Thyroid gland (tissue), 4 donors: ENCODE measurements around the gene PIK3R4. TPM values are rescaled to one million over a fixed set of nuclear protein-coding genes. Genes with fewer than 3 reads are reported as not detected.
A peak's percentile ranks its signal among the peaks of the same experiment; 100 is the strongest.

ENCODE experiments used
- DNase-seq, 2 donors: peaks; one replicate each; pipeline ENCODE4 v3.0.0-alpha.2; 2019
- H3K27ac ChIP-seq, 3 donors: fragments of 200-600 bp; sonication (generic); 1 replicate in 2 of 3; 2 replicates in 1 of 3; pipeline ENCODE4 v1.5.1; 2016 to 2019; ENCODE audit warnings: mild to moderate bottlenecking in 1 of 3, moderate library complexity in 1 of 3
- H3K27me3 ChIP-seq: fragments of 200-600 bp; sonication (generic); one replicate; pipeline ENCODE4 v1.5.1; 2019
- H3K36me3 ChIP-seq, 2 donors: fragments of 200-600 bp; sonication (generic); one replicate each; pipeline ENCODE4 v1.5.1; 2016 to 2019
- H3K4me1 ChIP-seq, 2 donors: fragments of 200-600 bp; sonication (generic); one replicate each; pipeline ENCODE4 v1.5.1; 2017 to 2019
- H3K4me3 ChIP-seq, 3 donors: fragments of 200-600 bp; sonication (generic); replicated peaks in 1 of 3; 1 replicate in 2 of 3; 2 replicates in 1 of 3; pipeline ENCODE4 v1.5.1; 2016; ENCODE audit warnings: mild to moderate bottlenecking in 1 of 3
- H3K9me3 ChIP-seq: fragments of 200-600 bp; sonication (generic); one replicate; pipeline ENCODE4 v1.5.1; 2017
- CTCF ChIP-seq, 6 experiments: fragments of 200-600 bp in 3 of 6; fragments of 450-650 bp in 3 of 6; sonication (generic) in 3 of 6; IDR thresholded peaks; one replicate each; pipeline ENCODE4 v1.5.1; 2016 to 2019; ENCODE audit warnings: antibody characterized with exemption in 6 of 6, mild to moderate bottlenecking in 2 of 6, inconsistent platforms in 1 of 6, moderate library complexity in 1 of 6
- POLR2A ChIP-seq, 2 donors: fragments of 450-650 bp; IDR thresholded peaks; one replicate each; pipeline ENCODE4 v1.6.1; 2017; ENCODE audit warnings: antibody characterized with exemption in 2 of 2, mild to moderate bottlenecking in 2 of 2, moderate library complexity in 1 of 2
- whole genome bisulfite sequencing, 2 donors: methylation state at CpG; one replicate each; pipeline ENCODE4 v1.1.5; 2017; 5-methylcytosine and 5-hydroxymethylcytosine counted together
- intact Hi-C: fragments of 100-400 bp; cut with DNase I; formaldehyde crosslinking; loops from one replicate; pipeline ENCODE4 v1.15.1; 2023
- total RNA-seq, 4 donors: library from RNA; depleted of rRNA; stranded (reverse); fragments of >200 nt; gene quantifications; one replicate each; pipeline ENCODE4 v1.2.3, GENCODE V29; 2016

The PIK3R4 gene
- total RNA-seq, 4 donors from 2014 or later = 50.5 to 61.3 (median 54.7) TPM

GRCh38 chr3:130707902-130708601 lies 38.6 kb downstream of the PIK3R4 start:
- H3K27ac ChIP-seq = no peak overlapping the region
- H3K27me3 ChIP-seq = no peaks in the 10 kb centered on the region
- TF ChIP-seq CTCF (IDR thresholded peaks at IDR 0.05) (no peak), POLR2A (IDR thresholded peaks at IDR 0.05) (no peak)
- H3K4me3 ChIP-seq = no peak overlapping the region
- WGBS, 2 donors = 80% methylated on average over 3 of the region's 3 CpGs
- H3K4me1 ChIP-seq = peaks cover 7 to 22% of the 10 kb centered on the region in 2 donors
- intact Hi-C loops = no loop called here
- no peaks in the 10 kb centered on the region for H3K36me3 ChIP-seq
- DNase-seq = no peak
- no peaks in the 10 kb centered on the region for H3K9me3 ChIP-seq

GRCh38 chr3:130705501-130705900 lies 41.1 kb downstream of the PIK3R4 start:
- TF ChIP-seq POLR2A (IDR thresholded peaks at IDR 0.05) = peak in 1 of 2 donors; percentile 20
- no peak for TF ChIP-seq CTCF (IDR thresholded peaks at IDR 0.05)
- no peaks in the 10 kb centered on the region for H3K27me3 ChIP-seq
- no peaks in the 10 kb centered on the region for H3K36me3 ChIP-seq
- intact Hi-C loops = no loop called here
- peak overlapping the region in 1 of 3 donors; percentile 69 for H3K27ac ChIP-seq
- H3K9me3 ChIP-seq = no peaks in the 10 kb centered on the region
- DNase-seq = peak; percentile 31 to 39
- H3K4me3 ChIP-seq = no peak overlapping the region
- peaks cover 10 to 13% of the 10 kb centered on the region in 2 donors for H3K4me1 ChIP-seq
- WGBS, 2 donors = 40 to 41% methylated on average over 6 of the region's 6 CpGs

DNA sequence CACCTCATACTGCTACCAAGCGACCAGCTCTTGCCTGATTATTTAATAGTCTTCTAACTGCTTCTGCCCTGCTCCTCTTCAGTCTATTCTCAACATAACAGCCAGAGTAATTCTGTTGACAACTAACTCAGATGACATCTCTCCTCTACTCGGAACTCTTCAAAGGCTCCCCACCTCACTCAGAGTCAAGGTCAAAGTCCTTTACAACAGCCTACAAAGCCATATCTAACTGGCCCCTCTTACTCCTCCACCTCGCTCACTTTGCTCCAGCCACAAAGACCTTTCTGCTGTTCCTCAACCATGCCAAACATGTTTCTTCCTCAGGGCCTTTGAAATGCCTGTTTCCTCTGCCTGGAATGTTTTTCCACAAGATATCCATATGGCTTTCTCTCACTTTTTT lies 43.6 kb downstream of the PIK3R4 start:
- no peak overlapping the region for H3K4me3 ChIP-seq
- TF ChIP-seq CTCF (IDR thresholded peaks at IDR 0.05) = no peak
- no peak for TF ChIP-seq POLR2A (IDR thresholded peaks at IDR 0.05)
- DNase-seq = no peak
- H3K27ac ChIP-seq = no peak overlapping the region
- intact Hi-C loops = no loop called here
- no peaks in the 10 kb centered on the region for H3K36me3 ChIP-seq
- no peaks in the 10 kb centered on the region for H3K27me3 ChIP-seq
- peaks cover 10 to 13% of the 10 kb centered on the region in 2 donors for H3K4me1 ChIP-seq
- no peaks in the 10 kb centered on the region for H3K9me3 ChIP-seq
- 97 to 99% methylated on average over 3 of the region's 3 CpGs for WGBS, 2 donors

- Histone ChIP-seq H3K27ac (peak overlapping the region in 2 of 3 donors; percentile 24 to 40), H3K36me3 (no peaks in the 10 kb centered on the region), H3K4me1 (peaks cover 8 to 13% of the 10 kb centered on the region in 2 donors), H3K9me3 (no peaks in the 10 kb centered on the region), H3K4me3 (no peak overlapping the region), H3K27me3 (no peaks in the 10 kb centered on the region)
- TF ChIP-seq CTCF (IDR thresholded peaks at IDR 0.05) (no peak), POLR2A (IDR thresholded peaks at IDR 0.05) (no peak)
- intact Hi-C loops = no loop called here
- peak; percentile 15 to 36 for DNase-seq
- whole genome bisulfite sequencing, 2 donors = 58 to 65% methylated on average over 2 of the region's 2 CpGs
These were observed 46.1 kb downstream of the PIK3R4 start for GRCh38 chr3:130700541-130700940.

GRCh38 chr3:130699765-130700164 lies 46.9 kb downstream of the PIK3R4 start:
- Histone ChIP-seq H3K4me3 (no peak overlapping the region), H3K9me3 (no peaks in the 10 kb centered on the region), H3K27me3 (no peaks in the 10 kb centered on the region), H3K4me1 (peaks cover under 1 to 6% of the 10 kb centered on the region in 2 donors), H3K36me3 (no peaks in the 10 kb centered on the region), H3K27ac (no peak overlapping the region)
- TF ChIP-seq CTCF (IDR thresholded peaks at IDR 0.05) (peak in 3 of 6 experiments; percentile 24 to 32 (median 27)), POLR2A (IDR thresholded peaks at IDR 0.05) (no peak)
- DNase-seq = no peak
- intact Hi-C loops = no loop called here
